Bronchial epithelial cell (primary cell): ENCODE results near the gene ANGPTL8. TPM values are rescaled to one million over a fixed set of nuclear protein-coding genes. Genes with fewer than 3 reads are reported as not detected.

Experiments
- DNase-seq: peaks from one replicate; pipeline ENCODE4 v3.0.0-alpha.2; 2010; ENCODE audit warnings: low read depth
- FAIRE-seq: peaks from 2 replicates; lab custom pipeline; 2011; peaks lifted over from hg19 to GRCh38; lab: Jason Lieb, UNC
- H3K27me3 ChIP-seq: 2 replicates; pipeline ENCODE4 v1.5.1; 2011; ENCODE audit warnings: low read length; ENCODE audit not compliant: control insufficient read depth, insufficient read depth
- H3K36me3 ChIP-seq: 2 replicates; pipeline ENCODE4 v1.5.1; 2011; ENCODE audit warnings: low read length; ENCODE audit not compliant: control insufficient read depth, insufficient read depth
- H3K4me3 ChIP-seq: 2 replicates; pipeline ENCODE4 v1.5.1; 2011; ENCODE audit warnings: mild to moderate bottlenecking, low read depth, low read length, control low read depth
- CTCF ChIP-seq: IDR thresholded peaks from 2 replicates; pipeline ENCODE4 v1.5.1; 2011; ENCODE audit warnings: mild to moderate bottlenecking, moderate library complexity, low read length, control low read depth, inconsistent platforms; ENCODE audit not compliant: insufficient read depth, severe bottlenecking
- total RNA-seq: library from RNA; depleted of rRNA; stranded (reverse); fragments of >200 nt; gene quantifications from 2 replicates; pipeline ENCODE4 v1.2.1, GENCODE V29; 2014

The ANGPTL8 gene
- total RNA-seq, 1 donor from 2014 or later, result not detected

GRCh38 chr19:11242025-11242424 lies 2.6 kb downstream of the ANGPTL8 start:
- TF ChIP-seq CTCF, result no peak
- no peak for FAIRE-seq
- no peak for DNase-seq
- no peaks in the 10 kb centered on the region for H3K27me3 ChIP-seq
- H3K36me3 ChIP-seq, result peaks cover 38% of the 10 kb centered on the region
- H3K4me3 ChIP-seq, result no peak overlapping the region

- peak; percentile 73 for TF ChIP-seq CTCF
- DNase-seq (peak; percentile 38), FAIRE-seq (no peak)
- Histone ChIP-seq H3K27me3 (no peaks in the 10 kb centered on the region), H3K36me3 (peaks cover 41% of the 10 kb centered on the region), H3K4me3 (no peak overlapping the region)
Observed at GRCh38 chr19:11242864-11243797, 3.7 kb downstream of the ANGPTL8 start.

- TF ChIP-seq CTCF, result no peak
- no peak overlapping the region for H3K4me3 ChIP-seq
- H3K36me3 ChIP-seq, result peaks cover 40% of the 10 kb centered on the region
- DNase-seq, result no peak
- H3K27me3 ChIP-seq, result no peaks in the 10 kb centered on the region
- no peak for FAIRE-seq
Observed at GRCh38 chr19:11243798-11244169, 4.4 kb downstream of the ANGPTL8 start.

GRCh38 chr19:11244846-11245589 lies 5.6 kb downstream of the ANGPTL8 start:
- FAIRE-seq (no peak), DNase-seq (no peak)
- no peak overlapping the region for H3K4me3 ChIP-seq
- TF ChIP-seq CTCF, result no peak
- H3K27me3 ChIP-seq, result no peaks in the 10 kb centered on the region
- peaks cover 31% of the 10 kb centered on the region for H3K36me3 ChIP-seq

GRCh38 chr19:11246941-11247340 lies 7.5 kb downstream of the ANGPTL8 start:
- Histone ChIP-seq H3K4me3 (no peak overlapping the region), H3K36me3 (peaks cover 30% of the 10 kb centered on the region), H3K27me3 (no peaks in the 10 kb centered on the region)
- FAIRE-seq (no peak), DNase-seq (no peak)
- TF ChIP-seq CTCF, result no peak
